GM18520 (cell line): ENCODE data around the gene ETAA1.
A peak's percentile ranks its signal among the peaks of the same experiment; 100 is the strongest.

Experiments used
- ATAC-seq: cut with Tn5 transposase; IDR thresholded peaks from one replicate; pipeline ENCODE4 v1.9.1; 2021; ENCODE audit not compliant: unreplicated experiment

The ETAA1 gene

GRCh38 chr2:67397143-67397986 is at the start of gene ETAA1:
TSS of gene ETAA1 (plus strand) at chr2:67397333. CDS start at chr2:67397449, 116 bp downstream.
- ATAC-seq: peak; percentile 99

DNA sequence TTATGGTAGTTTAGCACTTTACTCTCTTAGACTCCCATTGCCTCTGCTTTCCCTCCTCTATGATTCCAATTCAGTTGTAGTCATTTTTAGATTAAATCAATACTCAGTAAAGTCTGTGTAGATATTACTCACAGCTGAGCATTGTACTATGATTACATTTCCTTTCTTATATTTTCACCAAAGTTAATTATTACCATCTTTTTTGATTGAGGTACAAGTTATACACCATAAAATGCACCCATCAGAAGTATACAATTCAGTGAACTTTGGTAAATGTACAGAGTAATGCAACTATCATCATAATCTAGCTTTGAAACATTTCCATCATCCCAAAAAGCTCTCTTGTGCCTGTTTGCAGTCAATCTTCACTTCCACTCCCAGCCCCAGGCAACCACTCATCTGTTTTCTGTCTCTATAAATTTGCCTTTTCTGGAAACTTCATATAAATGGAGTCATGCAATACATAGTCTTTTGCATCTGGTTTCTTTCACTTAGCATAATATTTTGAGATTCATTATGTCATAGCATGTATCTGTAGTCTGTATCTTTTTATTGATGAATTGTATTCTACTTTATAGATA is 30.2 kb upstream of the ETAA1 start:
- no peak for ATAC-seq

- ATAC-seq: no peak
These were observed 22.7 kb upstream of the ETAA1 start for GRCh38 chr2:67374481-67374880.

DNA sequence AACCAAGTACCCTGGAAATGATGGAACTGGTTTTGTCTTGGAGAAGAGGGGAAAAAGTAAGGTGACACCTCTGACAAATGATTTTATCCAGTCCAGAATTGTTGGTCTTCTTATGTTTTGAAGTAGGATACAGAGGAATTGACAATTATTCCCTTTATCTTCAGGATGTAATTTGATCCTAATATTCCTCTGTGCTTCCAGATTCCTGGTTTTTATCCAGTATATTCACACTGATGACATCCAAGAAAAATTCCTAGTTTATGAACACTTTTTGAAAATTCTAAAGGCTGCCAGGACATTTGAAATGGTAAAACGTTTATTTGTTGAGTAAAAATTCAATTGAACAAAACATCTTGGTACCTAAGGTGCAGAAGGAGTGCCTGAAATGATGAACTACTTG is 22.2 kb upstream of the ETAA1 start:
- ATAC-seq: no peak

GRCh38 chr2:67378555-67378954 is 18.6 kb upstream of the ETAA1 start:
- ATAC-seq: no peak

DNA sequence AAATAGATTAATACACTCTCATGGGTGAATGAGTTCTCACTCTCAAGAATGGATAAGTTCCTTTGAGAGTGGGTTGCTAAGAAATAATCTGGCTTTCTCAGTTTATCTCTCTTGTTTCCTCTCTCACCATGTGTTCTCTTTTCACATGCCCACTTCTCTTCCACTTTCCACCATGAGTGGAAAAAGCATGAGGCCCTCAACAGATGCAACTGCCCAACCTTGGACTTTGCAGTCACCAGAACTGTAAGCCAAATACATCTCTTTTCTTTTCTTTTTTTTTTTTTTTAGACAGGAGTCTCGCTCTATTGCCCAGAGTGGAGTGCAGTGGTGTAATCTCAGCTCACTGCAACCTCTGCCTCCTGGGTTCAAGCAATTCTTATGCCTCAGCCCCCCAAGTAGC is 18.1 kb upstream of the ETAA1 start:
- no peak for ATAC-seq

- peak; percentile 87 for ATAC-seq
These were observed 12.9 kb upstream of the ETAA1 start for GRCh38 chr2:67384123-67384822.

GRCh38 chr2:67388680-67389079 is 8.5 kb upstream of the ETAA1 start:
- ATAC-seq: no peak

- ATAC-seq: no peak
These were observed 7.8 kb upstream of the ETAA1 start for GRCh38 chr2:67389286-67389685.

DNA sequence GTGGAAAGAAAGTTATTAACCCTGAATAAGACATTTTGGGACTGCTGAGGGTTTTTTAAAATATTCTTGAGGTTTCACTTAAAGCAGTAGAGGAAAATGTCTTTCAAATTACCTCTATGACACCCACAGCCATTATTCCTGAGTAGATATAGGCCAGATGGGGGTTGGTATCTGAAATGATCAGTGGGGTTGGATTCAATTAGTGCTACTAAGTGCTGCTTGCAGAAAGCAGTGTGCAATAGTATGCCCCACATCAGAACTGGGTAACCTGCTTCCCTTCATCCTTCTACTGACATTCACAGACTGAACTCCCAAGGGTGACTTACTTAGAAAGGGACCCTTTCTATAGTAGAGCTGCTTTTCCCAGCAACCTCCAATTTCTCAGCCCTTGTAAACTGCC is 7.3 kb upstream of the ETAA1 start:
- no peak for ATAC-seq

GRCh38 chr2:67393237-67393636 is 3.9 kb upstream of the ETAA1 start:
- ATAC-seq: no peak

GRCh38 chr2:67394734-67395133 is 2.4 kb upstream of the ETAA1 start:
- ATAC-seq: no peak

- ATAC-seq: no peak
These were observed 2.0 kb downstream of the ETAA1 start for GRCh38 chr2:67399144-67399543.

- ATAC-seq: no peak
These were observed 2.8 kb downstream of the ETAA1 start for GRCh38 chr2:67399831-67400489.

DNA sequence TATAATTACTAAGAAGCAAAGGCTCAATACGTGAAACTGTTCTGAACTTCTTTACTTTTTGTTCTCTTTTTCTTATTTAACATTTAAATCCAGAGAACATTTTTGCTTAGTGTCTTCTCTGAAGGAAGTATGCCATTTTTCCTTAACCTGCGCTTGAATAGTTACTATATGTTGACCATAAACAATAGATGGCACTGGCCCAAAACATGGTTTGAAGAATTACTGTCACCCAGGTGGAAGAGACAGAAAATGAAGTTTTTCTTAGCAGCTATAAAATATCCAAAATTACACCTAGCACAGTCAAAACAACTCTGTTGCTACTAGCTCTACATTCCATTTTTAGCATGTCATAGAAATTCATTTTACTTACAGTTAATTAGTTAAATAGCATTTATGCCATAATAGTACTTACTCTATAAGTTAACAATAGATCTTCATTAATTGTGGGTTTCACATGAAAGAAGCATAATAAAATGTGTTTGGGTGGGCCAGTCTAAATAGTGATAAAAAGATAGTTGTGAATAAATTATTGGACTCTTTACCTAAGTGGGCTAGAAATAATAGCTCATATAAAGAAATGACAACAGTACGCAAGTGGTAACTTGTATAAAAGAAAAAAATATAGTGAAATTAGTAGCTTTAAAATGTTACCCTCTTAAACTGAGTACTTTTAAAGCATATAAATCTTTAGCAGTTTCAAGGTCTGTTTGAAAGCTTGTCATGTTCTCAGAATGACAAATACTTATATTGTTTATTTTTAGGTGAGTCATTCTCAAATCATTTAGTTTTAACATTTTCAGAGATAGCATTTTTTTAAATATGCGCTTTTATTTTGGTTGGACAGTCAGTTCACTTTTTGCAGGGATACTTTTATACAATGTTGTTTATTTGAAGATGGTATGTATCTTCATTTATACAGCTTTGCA is 3.7 kb downstream of the ETAA1 start:
- no peak for ATAC-seq

DNA sequence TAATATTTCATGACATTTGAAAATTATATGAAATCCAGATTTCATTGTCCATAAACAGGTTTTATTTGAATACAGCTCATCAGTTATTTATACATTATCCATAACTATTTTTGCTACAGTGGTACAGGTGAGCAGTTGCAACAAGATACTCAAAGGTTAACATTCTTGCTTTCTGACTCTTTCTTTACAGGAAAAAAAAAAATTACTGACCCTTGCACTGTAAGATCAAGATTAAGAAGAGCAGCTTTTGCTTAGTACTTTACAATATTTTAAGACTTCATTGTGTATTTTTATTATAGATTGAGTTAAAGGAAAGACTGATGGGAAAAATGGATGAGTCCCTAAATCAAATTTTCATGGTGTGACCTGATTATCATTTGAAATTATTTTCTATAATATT is 11.2 kb downstream of the ETAA1 start:
- ATAC-seq: no peak

GRCh38 chr2:67412424-67412823 is 15.3 kb downstream of the ETAA1 start:
- ATAC-seq: no peak

DNA sequence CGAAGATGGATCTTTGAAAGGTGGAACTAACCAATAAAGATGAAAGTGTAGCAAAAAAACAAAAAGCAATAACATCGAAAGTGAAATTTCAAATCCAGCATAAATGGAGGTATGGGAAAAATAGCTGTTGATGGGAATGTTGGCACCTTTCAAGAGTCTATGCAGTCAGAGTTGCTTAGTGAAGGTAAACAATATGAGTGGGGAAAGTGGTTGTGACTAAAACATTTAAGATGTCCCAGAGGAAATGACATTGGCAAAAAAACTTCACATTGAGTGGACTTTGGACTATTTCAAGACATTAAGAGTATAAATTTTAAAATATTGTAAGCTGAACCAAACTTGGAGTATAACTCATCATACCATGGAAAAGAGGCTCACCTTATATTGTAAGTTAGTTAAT is 17.7 kb downstream of the ETAA1 start:
- ATAC-seq: no peak

DNA sequence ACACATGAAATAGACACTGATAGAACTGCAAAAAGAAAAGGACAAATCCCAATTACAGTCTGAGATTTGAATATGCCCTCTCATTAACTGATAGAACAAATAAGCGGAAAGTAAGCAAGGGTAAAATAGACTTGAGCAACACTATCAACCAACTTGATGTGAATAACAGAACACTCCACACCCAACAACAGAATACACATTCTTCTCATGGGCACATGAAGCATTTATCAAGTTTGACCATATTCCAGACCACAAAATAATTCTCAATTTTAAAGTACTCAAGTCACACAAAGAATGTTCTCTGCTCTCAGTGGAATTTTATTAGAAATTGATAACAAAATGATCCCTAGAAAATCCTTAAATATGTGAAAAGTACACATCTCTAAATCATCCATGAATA is 19.0 kb downstream of the ETAA1 start:
- no peak for ATAC-seq

- no peak for ATAC-seq
These were observed 26.4 kb downstream of the ETAA1 start for GRCh38 chr2:67423489-67423888.
